ENCODE measurements around the gene TMPRSS11B.
"Not testable (repeated sequence)": the region's sequence is repeated elsewhere in the genome, so short reads cannot be mapped to it uniquely, and the experiment has no call there.

The TMPRSS11B gene

DNA sequence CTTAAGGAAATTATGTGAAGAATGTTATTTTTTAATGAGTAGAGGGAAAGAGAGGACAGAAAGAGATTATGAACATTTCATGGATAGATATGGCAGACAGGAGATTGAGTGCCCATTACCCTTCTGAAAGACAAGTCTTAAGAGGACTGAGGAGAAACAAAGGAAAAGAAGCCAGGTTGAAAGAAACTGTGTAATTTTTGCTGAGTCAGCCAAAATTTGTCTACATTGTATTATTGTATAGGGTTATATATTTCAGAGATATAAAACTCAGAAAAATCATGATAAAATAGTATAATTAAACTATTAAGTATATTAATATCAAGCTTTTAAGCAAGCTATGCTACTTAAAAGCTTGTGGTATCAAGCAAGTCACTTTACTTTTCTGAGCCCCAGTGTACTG is 4.9 kb downstream of the TMPRSS11B start:
- H3K4me3 ChIP-seq (replicated peaks; ENCODE audit: low read depth, low read length): no peak overlapping the region
- TF ChIP-seq, protein P1, sequence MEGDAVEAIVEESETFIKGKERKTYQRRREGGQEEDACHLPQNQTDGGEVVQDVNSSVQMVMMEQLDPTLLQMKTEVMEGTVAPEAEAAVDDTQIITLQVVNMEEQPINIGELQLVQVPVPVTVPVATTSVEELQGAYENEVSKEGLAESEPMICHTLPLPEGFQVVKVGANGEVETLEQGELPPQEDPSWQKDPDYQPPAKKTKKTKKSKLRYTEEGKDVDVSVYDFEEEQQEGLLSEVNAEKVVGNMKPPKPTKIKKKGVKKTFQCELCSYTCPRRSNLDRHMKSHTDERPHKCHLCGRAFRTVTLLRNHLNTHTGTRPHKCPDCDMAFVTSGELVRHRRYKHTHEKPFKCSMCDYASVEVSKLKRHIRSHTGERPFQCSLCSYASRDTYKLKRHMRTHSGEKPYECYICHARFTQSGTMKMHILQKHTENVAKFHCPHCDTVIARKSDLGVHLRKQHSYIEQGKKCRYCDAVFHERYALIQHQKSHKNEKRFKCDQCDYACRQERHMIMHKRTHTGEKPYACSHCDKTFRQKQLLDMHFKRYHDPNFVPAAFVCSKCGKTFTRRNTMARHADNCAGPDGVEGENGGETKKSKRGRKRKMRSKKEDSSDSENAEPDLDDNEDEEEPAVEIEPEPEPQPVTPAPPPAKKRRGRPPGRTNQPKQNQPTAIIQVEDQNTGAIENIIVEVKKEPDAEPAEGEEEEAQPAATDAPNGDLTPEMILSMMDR (IDR thresholded peaks at IDR 0.05; ENCODE audit: low read depth, low read length, missing control alignments): no peak
- no peak for DNase-seq (ENCODE audit: extremely low read depth, low read depth)

DNA sequence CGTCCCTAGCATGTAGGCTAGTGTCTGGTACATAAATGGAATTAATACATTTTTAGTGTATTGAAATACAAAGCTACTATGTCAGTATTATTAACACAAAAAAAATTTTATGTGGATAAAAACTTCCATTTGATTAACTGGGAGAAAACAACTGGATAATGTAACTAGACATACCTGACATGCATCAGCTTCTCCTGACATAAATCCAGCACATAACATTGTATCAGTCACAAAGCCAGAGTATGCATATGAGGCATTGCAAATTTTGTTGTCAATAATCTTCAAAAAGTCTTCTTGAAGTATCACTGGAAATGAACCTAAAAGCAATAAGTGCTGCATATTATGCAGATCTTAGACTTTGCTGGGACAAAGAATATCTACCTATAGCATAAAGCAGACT is 16.9 kb downstream of the TMPRSS11B start:
- no peak for DNase-seq (ENCODE audit: extremely low read depth, low read depth)
- no peak overlapping the region for H3K4me3 ChIP-seq (replicated peaks; ENCODE audit: low read depth, low read length)
- TF ChIP-seq, protein P1 (IDR thresholded peaks at IDR 0.05; ENCODE audit: low read depth, low read length, missing control alignments): no peak

DNA sequence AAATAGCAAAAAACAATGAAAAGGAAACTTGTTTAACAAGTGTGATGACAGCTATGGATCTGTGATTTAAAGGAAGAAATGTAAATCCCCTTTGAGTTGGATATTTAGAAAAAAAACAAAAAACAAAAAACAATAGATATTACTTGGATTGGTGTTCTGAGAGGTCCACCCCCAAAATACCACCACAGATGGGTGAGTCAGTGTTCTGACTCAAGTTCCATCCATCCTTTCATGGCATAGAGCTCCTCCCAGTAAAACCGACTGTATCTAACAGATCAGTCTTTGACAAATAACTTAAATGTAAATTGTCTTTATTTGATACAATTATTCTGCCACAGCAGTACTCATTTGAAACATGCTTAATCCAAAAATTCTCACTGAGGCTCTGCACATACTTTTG is 27.4 kb downstream of the TMPRSS11B start:
- no peak for DNase-seq (ENCODE audit: extremely low read depth, low read depth)
- TF ChIP-seq, protein P1 (IDR thresholded peaks at IDR 0.05; ENCODE audit: low read depth, low read length, missing control alignments): no peak
- H3K4me3 ChIP-seq (replicated peaks; ENCODE audit: low read depth, low read length): no peak overlapping the region

DNA sequence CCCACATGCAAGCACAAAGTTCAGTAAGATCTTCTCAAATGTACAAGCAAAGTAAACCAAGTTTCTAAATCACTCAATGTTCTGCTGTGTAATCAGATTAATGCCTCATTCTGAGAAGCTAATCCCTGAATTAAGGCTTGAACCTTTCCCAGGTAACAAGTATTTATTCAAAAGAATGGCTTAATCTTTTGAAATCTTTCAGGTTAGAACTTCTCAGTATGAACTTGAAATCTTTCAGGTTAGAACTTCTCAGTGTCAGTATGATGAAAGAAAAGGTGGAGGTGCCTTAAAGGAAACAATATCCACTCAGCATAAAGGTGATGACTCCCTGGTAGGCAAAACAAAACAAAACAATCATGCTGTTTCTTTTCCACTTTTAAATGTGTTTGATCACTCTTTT is 29.0 kb downstream of the TMPRSS11B start:
- DNase-seq (ENCODE audit: extremely low read depth, low read depth): no peak
- TF ChIP-seq, protein P1 (IDR thresholded peaks at IDR 0.05; ENCODE audit: low read depth, low read length, missing control alignments): no peak

DNA sequence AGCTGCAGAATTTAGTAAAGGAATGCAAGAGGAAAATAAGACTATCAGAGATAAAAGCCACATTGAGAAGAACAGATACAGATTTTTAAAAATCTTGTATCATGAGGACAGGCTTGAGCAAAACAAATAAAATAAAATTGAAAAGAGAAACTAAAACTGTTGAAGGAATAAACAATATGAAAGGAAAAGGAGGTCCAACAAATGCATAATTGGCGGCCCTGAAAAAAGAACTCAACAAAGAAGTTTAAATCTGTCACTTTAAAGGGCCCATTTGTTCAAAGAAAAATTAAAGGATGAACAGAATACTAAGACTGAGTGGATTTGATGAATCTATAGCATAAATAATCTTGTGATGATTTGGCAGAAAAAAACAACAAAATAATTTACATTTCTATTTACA is 36.5 kb downstream of the TMPRSS11B start:
- TF ChIP-seq, protein P1 (IDR thresholded peaks at IDR 0.05; ENCODE audit: low read depth, low read length, missing control alignments): no peak
- no peak overlapping the region for H3K4me3 ChIP-seq (replicated peaks; ENCODE audit: low read depth, low read length)
- DNase-seq (ENCODE audit: extremely low read depth, low read depth): no peak

More for the DNA sequence above, 29.0 kb downstream of the TMPRSS11B start:
- no peak overlapping the region for H3K4me3 ChIP-seq (replicated peaks; ENCODE audit: low read depth, low read length)

DNA sequence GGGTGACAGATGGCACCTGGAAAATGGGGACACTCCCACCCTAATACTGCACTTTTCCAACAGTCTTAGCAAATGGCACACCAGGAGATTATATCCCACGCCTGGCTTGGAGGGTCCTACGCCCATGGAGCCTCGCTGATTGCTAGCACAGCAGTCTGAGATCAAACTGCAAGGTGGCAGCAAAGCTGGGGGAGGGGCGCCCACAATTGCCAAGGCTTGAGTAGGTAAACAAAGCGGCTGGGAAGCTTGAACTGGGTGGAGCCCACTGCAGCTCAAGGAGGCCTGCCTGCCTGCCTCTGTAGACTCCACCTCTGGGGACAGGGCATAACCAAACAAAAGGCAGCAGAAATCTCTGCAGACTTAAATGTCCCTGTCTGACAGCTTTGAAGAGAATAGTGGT is 51.2 kb downstream of the TMPRSS11B start:
- not testable (repeated sequence) for H3K4me3 ChIP-seq (replicated peaks; ENCODE audit: low read depth, low read length); DNase-seq (ENCODE audit: extremely low read depth, low read depth)

DNA sequence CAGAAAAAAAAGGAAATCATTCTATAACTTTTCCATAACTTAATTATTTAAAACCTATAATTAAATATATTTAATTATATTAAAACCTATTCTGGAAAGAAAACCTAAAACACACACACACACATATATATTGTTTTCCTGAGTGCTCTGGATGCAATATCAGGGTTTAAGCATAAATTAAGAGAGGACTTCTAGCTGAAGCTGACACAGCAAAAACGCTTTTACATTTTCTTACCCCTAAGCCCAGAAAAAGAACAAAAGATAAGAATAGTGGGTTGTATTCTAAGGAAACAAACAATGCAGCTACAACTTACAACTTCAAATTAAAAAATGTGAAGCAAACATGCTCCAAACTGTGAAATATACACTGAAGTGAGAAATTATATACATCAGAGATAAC is 52.3 kb downstream of the TMPRSS11B start:
- TF ChIP-seq, protein P1 (IDR thresholded peaks at IDR 0.05; ENCODE audit: low read depth, low read length, missing control alignments): no peak
- DNase-seq (ENCODE audit: extremely low read depth, low read depth): no peak
- no peak overlapping the region for H3K4me3 ChIP-seq (replicated peaks; ENCODE audit: low read depth, low read length)
